Left renal cortex interstitium (tissue), 4 donors: Measurements from ENCODE around the gene SMG7. TPM values are rescaled to one million over a fixed set of nuclear protein-coding genes. Genes with fewer than 3 reads are reported as not detected.

Experiments
- DNase-seq, 4 donors: peaks; one replicate each; pipeline ENCODE4 v3.0.0-alpha.2; 2013; ENCODE audit warnings: low read depth in 4 of 4, low spot score in 2 of 4, missing footprints in 1 of 4
- polyA plus RNA-seq, 4 donors: library from polyadenylated mRNA; unstranded; fragments of 120-200 nt; gene quantifications; one replicate each; pipeline ENCODE4 v1.2.1, GENCODE V29; 2013; ENCODE audit not compliant: insufficient read length in 4 of 4

Gene SMG7
- polyA plus RNA-seq, 4 donors, result 58.4 to 81.7 (median 71.4) TPM

GRCh38 chr1:183553331-183553730 lies 81.0 kb downstream of the SMG7 start:
- no peak for DNase-seq

GRCh38 chr1:183553764-183554163 lies 81.5 kb downstream of the SMG7 start:
- no peak for DNase-seq

- no peak for DNase-seq
Measured at GRCh38 chr1:183554577-183554976, 82.3 kb downstream of the SMG7 start.

- no peak for DNase-seq
Measured at GRCh38 chr1:183559061-183559460, 86.8 kb downstream of the SMG7 start.

GRCh38 chr1:183562701-183563100 lies 90.4 kb downstream of the SMG7 start:
- DNase-seq, result no peak

- DNase-seq, result no peak
Measured at GRCh38 chr1:183565261-183565660, 93.0 kb downstream of the SMG7 start.

GRCh38 chr1:183566026-183566425 lies 93.7 kb downstream of the SMG7 start:
- no peak for DNase-seq

GRCh38 chr1:183567584-183567983 lies 95.3 kb downstream of the SMG7 start:
- no peak for DNase-seq

GRCh38 chr1:183568176-183569021 lies 96.1 kb downstream of the SMG7 start:
- no peak for DNase-seq

GRCh38 chr1:183569141-183569540 lies 96.8 kb downstream of the SMG7 start:
- DNase-seq, result no peak

GRCh38 chr1:183569801-183570200 lies 97.5 kb downstream of the SMG7 start:
- no peak for DNase-seq

GRCh38 chr1:183570451-183570850 lies 98.2 kb downstream of the SMG7 start:
- DNase-seq, result no peak

- no peak for DNase-seq
Measured at GRCh38 chr1:183571678-183572268, 99.5 kb downstream of the SMG7 start.

- DNase-seq, result no peak
Measured at GRCh38 chr1:183572721-183573120, 100.4 kb downstream of the SMG7 start.

GRCh38 chr1:183575606-183576005 lies 103.3 kb downstream of the SMG7 start:
- no peak for DNase-seq

GRCh38 chr1:183576537-183576936 lies 104.2 kb downstream of the SMG7 start:
- DNase-seq, result no peak

- DNase-seq, result no peak
Measured at GRCh38 chr1:183577897-183578465, 105.7 kb downstream of the SMG7 start.

- no peak for DNase-seq
Measured at GRCh38 chr1:183578856-183579255, 106.6 kb downstream of the SMG7 start.

- DNase-seq, result peak in 1 of 4 donors; percentile 31
Measured at GRCh38 chr1:183580281-183580682, 108.0 kb downstream of the SMG7 start.

- DNase-seq, result no peak
Measured at GRCh38 chr1:183582021-183582713, 109.9 kb downstream of the SMG7 start.

- no peak for DNase-seq
Measured at GRCh38 chr1:183583466-183583865, 111.2 kb downstream of the SMG7 start.
